ENCODE results near the gene ESYT2. TPM values are rescaled to one million over a fixed set of nuclear protein-coding genes. Genes with fewer than 3 reads are reported as not detected.

The ESYT2 gene
- total RNA-seq, 4 donors from 2014 or later: 209 to 286 (median 230) TPM

DNA sequence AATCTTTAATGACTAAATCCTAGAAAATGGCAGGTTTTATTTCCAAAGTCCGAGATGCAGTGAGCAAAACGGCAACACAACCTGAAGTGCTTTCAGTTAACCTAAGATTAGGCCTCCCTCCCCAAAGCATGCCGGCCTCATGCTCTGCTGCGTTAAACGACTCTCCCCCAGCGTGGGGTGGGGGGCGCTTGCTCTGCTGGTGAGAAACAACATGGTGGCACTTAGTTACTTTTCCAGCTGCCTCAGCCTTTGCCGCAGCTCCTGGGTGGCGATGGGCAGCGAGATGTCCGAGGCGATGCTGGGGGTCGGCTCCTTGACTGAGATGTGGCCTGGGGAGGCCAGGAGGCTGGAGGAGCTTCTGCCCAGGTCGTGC is 88.0 kb downstream of the ESYT2 start:
- Histone ChIP-seq H3K4me1 (peaks cover 0 to 35% (median 4%) of the 10 kb centered on the region in 3 donors), H3K36me3 (peaks cover 0 to 99% of the 10 kb centered on the region in 2 donors), H3K9me3 (no peaks in the 10 kb centered on the region), H3K27me3 (no peaks in the 10 kb centered on the region), H3K4me3 (no peak overlapping the region), H3K27ac (peak overlapping the region; percentile 69 to 90 (median 86))
- no peak for TF ChIP-seq POLR2AphosphoS5 (IDR thresholded peaks at IDR 0.05)
- no peak for TF ChIP-seq EP300 (IDR thresholded peaks at IDR 0.05)
- TF ChIP-seq, protein P1, sequence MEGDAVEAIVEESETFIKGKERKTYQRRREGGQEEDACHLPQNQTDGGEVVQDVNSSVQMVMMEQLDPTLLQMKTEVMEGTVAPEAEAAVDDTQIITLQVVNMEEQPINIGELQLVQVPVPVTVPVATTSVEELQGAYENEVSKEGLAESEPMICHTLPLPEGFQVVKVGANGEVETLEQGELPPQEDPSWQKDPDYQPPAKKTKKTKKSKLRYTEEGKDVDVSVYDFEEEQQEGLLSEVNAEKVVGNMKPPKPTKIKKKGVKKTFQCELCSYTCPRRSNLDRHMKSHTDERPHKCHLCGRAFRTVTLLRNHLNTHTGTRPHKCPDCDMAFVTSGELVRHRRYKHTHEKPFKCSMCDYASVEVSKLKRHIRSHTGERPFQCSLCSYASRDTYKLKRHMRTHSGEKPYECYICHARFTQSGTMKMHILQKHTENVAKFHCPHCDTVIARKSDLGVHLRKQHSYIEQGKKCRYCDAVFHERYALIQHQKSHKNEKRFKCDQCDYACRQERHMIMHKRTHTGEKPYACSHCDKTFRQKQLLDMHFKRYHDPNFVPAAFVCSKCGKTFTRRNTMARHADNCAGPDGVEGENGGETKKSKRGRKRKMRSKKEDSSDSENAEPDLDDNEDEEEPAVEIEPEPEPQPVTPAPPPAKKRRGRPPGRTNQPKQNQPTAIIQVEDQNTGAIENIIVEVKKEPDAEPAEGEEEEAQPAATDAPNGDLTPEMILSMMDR (IDR thresholded peaks at IDR 0.05): no peak
- TF ChIP-seq POLR2A (IDR thresholded peaks at IDR 0.05): no peak
- no peak for ATAC-seq
- 80% methylated on average over 4 of the region's 14 CpGs; no CpG with 5 or more reads in 1 of the 2 donors for WGBS, 2 donors (ENCODE audit: low coverage in 1 of 2)

DNA sequence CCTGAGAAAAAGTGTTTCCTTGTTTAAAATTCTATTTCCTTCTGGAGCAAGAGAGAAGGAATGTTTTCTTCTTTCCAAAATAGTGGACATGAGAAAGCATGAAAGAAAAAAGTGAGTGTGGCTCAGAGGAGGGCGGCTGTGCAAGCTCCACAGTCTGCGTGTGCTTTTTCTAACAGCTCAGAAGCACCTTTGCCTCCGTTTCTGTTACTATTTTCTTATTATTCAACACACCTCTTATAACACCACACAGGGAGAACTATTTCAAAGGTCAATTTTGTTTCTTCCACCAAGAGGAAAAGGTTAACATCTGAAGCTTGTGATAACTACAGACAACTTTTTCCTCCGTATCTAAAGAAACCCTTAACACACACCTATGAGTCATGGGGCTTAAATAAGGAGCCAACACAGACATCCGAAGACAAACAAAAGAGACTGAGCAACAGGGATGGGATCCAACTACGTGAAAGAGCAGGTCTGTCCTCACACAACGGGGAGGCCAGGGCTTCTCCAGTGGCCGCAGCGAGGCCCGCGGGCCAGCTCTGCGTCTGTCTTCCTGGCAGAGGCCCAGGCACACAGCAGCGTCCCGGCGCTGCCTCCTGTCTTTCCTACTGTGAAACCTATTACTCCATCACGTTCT is 88.5 kb downstream of the ESYT2 start:
- TF ChIP-seq POLR2A (IDR thresholded peaks at IDR 0.05) (no peak), POLR2AphosphoS5 (IDR thresholded peaks at IDR 0.05) (peak; percentile 70), EP300 (IDR thresholded peaks at IDR 0.05) (no peak)
- TF ChIP-seq, protein P1 (IDR thresholded peaks at IDR 0.05): peak in 1 of 4 experiments; percentile 38
- Histone ChIP-seq H3K4me1 (peaks cover 0 to 35% (median 4%) of the 10 kb centered on the region in 3 donors), H3K9me3 (no peaks in the 10 kb centered on the region), H3K27ac (peak overlapping the region; percentile 69 to 90 (median 86)), H3K36me3 (peaks cover 0 to 99% of the 10 kb centered on the region in 2 donors), H3K4me3 (no peak overlapping the region), H3K27me3 (no peaks in the 10 kb centered on the region)
- ATAC-seq: peak; percentile 77
- WGBS, 2 donors (ENCODE audit: low coverage in 1 of 2): 37 to 55% methylated on average over 11 to 14 of the region's 16 CpGs

DNA sequence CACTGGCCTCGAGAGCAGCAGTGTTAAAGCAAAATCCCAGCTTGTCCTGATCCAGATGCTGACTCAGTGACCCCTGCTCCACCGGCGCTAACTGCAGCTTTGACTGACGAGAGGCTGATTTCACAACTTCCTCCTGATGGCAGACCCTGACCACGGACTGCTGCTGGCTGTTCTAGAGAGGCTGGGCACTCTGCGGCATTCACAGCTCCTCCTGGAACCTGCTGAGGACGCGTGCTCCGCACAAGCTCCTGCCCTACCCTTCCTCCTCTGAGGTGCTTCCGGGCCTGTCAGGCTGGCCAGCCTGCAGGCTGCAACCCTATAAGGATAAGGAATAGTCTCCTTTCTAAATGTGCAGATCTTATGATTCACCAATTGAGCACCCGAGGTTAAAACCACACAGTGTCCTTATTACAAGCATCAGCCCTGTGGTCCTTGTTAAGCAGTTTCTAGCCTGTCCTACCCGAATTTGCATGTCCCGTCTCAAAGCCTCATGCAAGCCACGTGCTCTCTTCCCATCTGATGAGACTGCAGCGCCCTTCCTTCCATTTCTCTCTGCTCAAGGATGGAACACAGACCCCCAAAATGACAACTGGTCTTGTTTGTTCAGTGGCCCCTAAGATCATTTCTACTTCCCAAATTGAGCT is 89.2 kb downstream of the ESYT2 start:
- Histone ChIP-seq H3K27ac (peak overlapping the region; percentile 69 to 90 (median 86)), H3K27me3 (no peaks in the 10 kb centered on the region), H3K9me3 (no peaks in the 10 kb centered on the region), H3K36me3 (peaks cover 0 to 100% of the 10 kb centered on the region in 2 donors), H3K4me1 (peaks cover 0 to 35% (median 4%) of the 10 kb centered on the region in 3 donors), H3K4me3 (peak overlapping the region in 1 of 2 donors; percentile 1)
- ATAC-seq: peak; percentile 65
- whole genome bisulfite sequencing, 2 donors (ENCODE audit: low coverage in 1 of 2): 36 to 59% methylated on average over 11 to 13 of the region's 15 CpGs
- peak; percentile 62 for TF ChIP-seq POLR2AphosphoS5 (IDR thresholded peaks at IDR 0.05)
- TF ChIP-seq, protein P1 (IDR thresholded peaks at IDR 0.05): peak in 1 of 4 experiments; percentile 6
- peak in 1 of 2 donors; percentile 10 for TF ChIP-seq POLR2A (IDR thresholded peaks at IDR 0.05)
- no peak for TF ChIP-seq EP300 (IDR thresholded peaks at IDR 0.05)

DNA sequence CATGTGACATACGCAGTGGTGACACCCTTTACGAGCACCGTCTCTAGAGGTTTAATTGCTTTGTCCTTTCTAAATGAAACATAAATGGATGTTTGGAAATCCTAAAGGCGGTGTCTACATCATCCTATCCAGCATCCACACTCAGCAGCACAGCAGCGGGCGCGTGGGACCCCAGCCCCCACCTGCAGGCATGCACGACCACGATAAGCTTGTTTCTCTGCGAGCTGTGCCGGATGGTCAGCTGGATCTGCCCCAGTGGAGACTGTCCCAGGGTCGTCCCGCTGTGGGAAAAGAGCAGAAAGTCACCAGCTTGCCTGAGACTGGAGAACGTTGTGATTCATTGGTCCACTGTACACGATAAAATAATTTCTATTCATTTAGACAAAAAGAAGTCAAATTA is 90.5 kb downstream of the ESYT2 start:
- ATAC-seq: no peak
- Histone ChIP-seq H3K27me3 (no peaks in the 10 kb centered on the region), H3K9me3 (no peaks in the 10 kb centered on the region), H3K27ac (peak overlapping the region in 3 of 4 donors; percentile 42 to 90 (median 87)), H3K4me3 (no peak overlapping the region), H3K36me3 (peaks cover 0 to 100% of the 10 kb centered on the region in 2 donors), H3K4me1 (peaks cover 0 to 35% (median 4%) of the 10 kb centered on the region in 3 donors)
- 64 to 91% methylated on average over 2 to 11 of the region's 15 CpGs for WGBS, 2 donors (ENCODE audit: low coverage in 1 of 2)
- TF ChIP-seq POLR2AphosphoS5 (IDR thresholded peaks at IDR 0.05) (no peak), EP300 (IDR thresholded peaks at IDR 0.05) (no peak), POLR2A (IDR thresholded peaks at IDR 0.05) (no peak)
- TF ChIP-seq, protein P1 (IDR thresholded peaks at IDR 0.05): no peak
